ENCODE measurements around the gene PKP4. TPM values are rescaled to one million over a fixed set of nuclear protein-coding genes. Genes with fewer than 3 reads are reported as not detected.

The PKP4 gene
- polyA plus RNA-seq, 4 donors: 146 to 181 (median 163) TPM

GRCh38 chr2:158728422-158728821, 271.7 kb downstream of the PKP4 start:
- DNase-seq (ENCODE audit: low read depth in 4 of 4, low spot score in 3 of 4): no peak

- no peak for DNase-seq (ENCODE audit: low read depth in 4 of 4, low spot score in 3 of 4)
Observed at GRCh38 chr2:158729451-158729850, 272.7 kb downstream of the PKP4 start.

GRCh38 chr2:158729873-158730620, 273.3 kb downstream of the PKP4 start:
- DNase-seq (ENCODE audit: low read depth in 4 of 4, low spot score in 3 of 4): no peak

GRCh38 chr2:158730621-158731140, 273.9 kb downstream of the PKP4 start:
- no peak for DNase-seq (ENCODE audit: low read depth in 4 of 4, low spot score in 3 of 4)

GRCh38 chr2:158731386-158731785, 274.6 kb downstream of the PKP4 start:
- DNase-seq (ENCODE audit: low read depth in 4 of 4, low spot score in 3 of 4): no peak

Other genes with a start within 250 kb of the PKP4 start
- gene CCDC148, start 199 bp upstream of the PKP4 start, polyA plus RNA-seq (ENCODE audit: insufficient read length in 4 of 4): 1 to 10 TPM; 7.2 to 7.8 (median 7.4) TPM

All from right renal pelvis (tissue), 4 donors.